DOHH2 (cell line): ENCODE measurements around the gene NHP2.
A peak's percentile ranks its signal among the peaks of the same experiment; 100 is the strongest.

Experiments used
- CTCF ChIP-seq: fragments of 200-600 bp; sonication (generic); IDR thresholded peaks from one replicate; pipeline ENCODE4 v1.5.1; 2014; ENCODE audit warnings: antibody characterized with exemption, mild to moderate bottlenecking, low read depth, low read length; ENCODE audit not compliant: poor library complexity, severe bottlenecking
- EZH2phosphoT487 ChIP-seq: fragments of 200-600 bp; sonication (generic); IDR thresholded peaks from 2 replicates; pipeline ENCODE4 v1.6.1; 2017; ENCODE audit warnings: borderline replicate concordance, mild to moderate bottlenecking, antibody characterized with exemption, low read length, moderate library complexity, mixed read lengths

GRCh38 chr5:178115136-178115813, 38.4 kb downstream of the NHP2 start:
- TF ChIP-seq CTCF (peak; percentile 4), EZH2phosphoT487 (no peak)
